Measurements from ENCODE around the gene TTC9C.

DNA sequence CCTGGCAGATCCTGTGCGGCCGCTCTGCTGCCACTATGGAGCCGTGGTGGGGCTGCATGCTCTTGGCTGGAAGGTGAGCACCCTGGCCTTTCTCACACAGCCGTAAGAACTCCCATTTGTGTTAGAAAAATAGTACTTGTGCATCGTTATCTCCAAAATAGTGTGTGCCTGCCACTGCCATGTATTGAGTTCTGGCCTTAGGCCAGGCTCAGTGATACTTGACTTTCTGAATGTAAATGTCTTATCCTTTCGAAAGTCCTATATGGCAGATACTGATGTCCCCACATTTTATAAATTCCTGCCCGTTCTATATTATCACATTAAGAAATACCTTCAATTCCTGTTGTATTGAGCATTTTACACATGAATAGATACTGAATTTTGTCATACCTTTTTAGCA lies 54.5 kb downstream of the TTC9C start:
- TF ChIP-seq, protein P1, sequence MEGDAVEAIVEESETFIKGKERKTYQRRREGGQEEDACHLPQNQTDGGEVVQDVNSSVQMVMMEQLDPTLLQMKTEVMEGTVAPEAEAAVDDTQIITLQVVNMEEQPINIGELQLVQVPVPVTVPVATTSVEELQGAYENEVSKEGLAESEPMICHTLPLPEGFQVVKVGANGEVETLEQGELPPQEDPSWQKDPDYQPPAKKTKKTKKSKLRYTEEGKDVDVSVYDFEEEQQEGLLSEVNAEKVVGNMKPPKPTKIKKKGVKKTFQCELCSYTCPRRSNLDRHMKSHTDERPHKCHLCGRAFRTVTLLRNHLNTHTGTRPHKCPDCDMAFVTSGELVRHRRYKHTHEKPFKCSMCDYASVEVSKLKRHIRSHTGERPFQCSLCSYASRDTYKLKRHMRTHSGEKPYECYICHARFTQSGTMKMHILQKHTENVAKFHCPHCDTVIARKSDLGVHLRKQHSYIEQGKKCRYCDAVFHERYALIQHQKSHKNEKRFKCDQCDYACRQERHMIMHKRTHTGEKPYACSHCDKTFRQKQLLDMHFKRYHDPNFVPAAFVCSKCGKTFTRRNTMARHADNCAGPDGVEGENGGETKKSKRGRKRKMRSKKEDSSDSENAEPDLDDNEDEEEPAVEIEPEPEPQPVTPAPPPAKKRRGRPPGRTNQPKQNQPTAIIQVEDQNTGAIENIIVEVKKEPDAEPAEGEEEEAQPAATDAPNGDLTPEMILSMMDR (IDR thresholded peaks at IDR 0.05): no peak
- TF ChIP-seq EZH2 (IDR thresholded peaks at IDR 0.05) (no peak), EZH2phosphoT487 (IDR thresholded peaks at IDR 0.05) (no peak)

Measured in neural progenitor cell (in vitro differentiated cells).